Spleen (tissue), 11 donors: ENCODE measurements around the gene ST3GAL6. TPM values are rescaled to one million over a fixed set of nuclear protein-coding genes. Genes with fewer than 3 reads are reported as not detected.

Source experiments
- DNase-seq: peaks from one replicate; pipeline ENCODE4 v3.0.0-alpha.2; 2020
- H3K27ac ChIP-seq, 8 donors: fragments of 200-600 bp; sonication (generic) in 7 of 8; 1 replicate in 4 of 8; 2 replicates in 4 of 8; pipeline versions ENCODE4 v1.5.0 to v1.8.0; 2016 to 2021; ENCODE audit warnings: inconsistent platforms in 4 of 8, mild to moderate bottlenecking in 4 of 8, moderate library complexity in 1 of 8
- H3K27me3 ChIP-seq, 7 donors: fragments of 200-600 bp; sonication (generic) in 6 of 7; replicated peaks in 1 of 7; 1 replicate in 4 of 7; 2 replicates in 3 of 7; pipeline versions ENCODE4 v1.5.0 to v1.8.0; 2016 to 2021; ENCODE audit warnings: inconsistent platforms in 3 of 7, mild to moderate bottlenecking in 1 of 7
- H3K36me3 ChIP-seq, 6 donors: fragments of 200-600 bp; sonication (generic) in 5 of 6; 1 replicate in 4 of 6; 2 replicates in 2 of 6; pipeline versions ENCODE4 v1.5.0 to v1.8.0; 2016 to 2021; ENCODE audit warnings: inconsistent platforms in 2 of 6
- H3K4me1 ChIP-seq, 6 donors: fragments of 200-600 bp; sonication (generic) in 5 of 6; 1 replicate in 3 of 6; 2 replicates in 3 of 6; pipeline versions ENCODE4 v1.5.0 to v1.8.0; 2016 to 2021; ENCODE audit warnings: inconsistent platforms in 3 of 6
- H3K4me3 ChIP-seq, 8 donors: fragments of 200-600 bp; sonication (generic) in 7 of 8; 1 replicate in 4 of 8; 2 replicates in 4 of 8; pipeline versions ENCODE4 v1.5.0 to v1.8.0; 2016 to 2021; ENCODE audit warnings: inconsistent platforms in 4 of 8, mild to moderate bottlenecking in 4 of 8, moderate library complexity in 2 of 8
- H3K9me3 ChIP-seq, 8 donors: fragments of 200-600 bp; sonication (generic) in 7 of 8; 1 replicate in 4 of 8; 2 replicates in 4 of 8; pipeline versions ENCODE4 v1.5.0 to v1.8.0; 2016 to 2021; ENCODE audit warnings: inconsistent platforms in 4 of 8
- CTCF ChIP-seq, 11 experiments: fragments of 200-600 bp in 7 of 11; fragments of 450-650 bp in 4 of 11; sonication (generic) in 4 of 11; IDR thresholded peaks in 8 of 11; conservative IDR thresholded peaks in 3 of 11; 1 replicate in 7 of 11; 2 replicates in 4 of 11; pipeline versions ENCODE4 v1.4.0 to v1.8.0; 2016 to 2021; ENCODE audit warnings: antibody characterized with exemption in 11 of 11, inconsistent platforms in 4 of 11, mild to moderate bottlenecking in 1 of 11
- POLR2A ChIP-seq, 3 donors: fragments of 450-650 bp; IDR thresholded peaks; one replicate each; pipeline ENCODE4 v1.5.1; 2017; ENCODE audit warnings: antibody characterized with exemption in 3 of 3, mild to moderate bottlenecking in 1 of 3
- POLR2AphosphoS5 ChIP-seq, 3 donors: sonication (generic); formaldehyde crosslinking; IDR thresholded peaks; one replicate each; pipeline ENCODE4 v1.5.1; 2017; ENCODE audit warnings: antibody characterized with exemption in 3 of 3
- WGBS, 5 donors: extraction: QIAGEN DNeasy Blood & Tissue Kit in 3 of 5; methylation state at CpG; one replicate each; pipeline versions ENCODE4 v1.1.5 to v1.1.7; 2013 to 2018; 5-methylcytosine and 5-hydroxymethylcytosine counted together
- intact Hi-C: fragments of 100-400 bp; cut with DNase I; formaldehyde crosslinking; loops from one replicate; pipeline ENCODE4 v1.15.0; 2023; ENCODE audit warnings: low total_unique reads
- polyA plus RNA-seq, 3 donors: library from polyadenylated mRNA; stranded (reverse); fragments of 200-250 nt; gene quantifications; one replicate each; pipeline ENCODE4 v1.2.1, GENCODE V29; 2013
- total RNA-seq, 7 donors: library from RNA; depleted of rRNA in 3 of 7; stranded (reverse); fragments of >200 nt in 3 of 7; fragmentation: NEBNext Ultra II Directional in 4 of 7; extraction: Animal tissue kit (Norgen Biotek cat#: 25700) in 4 of 7; gene quantifications; one replicate each; pipeline versions ENCODE4 v1.1.0 to v1.2.1, GENCODE V29; 2016 to 2021
- donor health status: healthy with polysubstance abuse.
- donor health status: DM: no; HTN: no; CAD: no; lungs with moderate emphysema.
- donor health status: DM: no; HTN: no; CAD: no.
- donor health status: Bipolar disorder and iron deficiency.
- donor health status: healthy.
- donor health status: DM: no; HTN: no; CAD: no.
- donor health status: DM: yes; HTN: yes; CAD: no.

ST3GAL6 gene
- total and polyA plus RNA-seq, 10 donors, result 2.5 to 16.8 (median 9.4) TPM

- intact Hi-C loops, result no loop called here
- TF ChIP-seq POLR2A (IDR thresholded peaks at IDR 0.05) (no peak), POLR2AphosphoS5 (IDR thresholded peaks at IDR 0.05) (no peak), CTCF (IDR thresholded peaks at IDR 0.05 in 8 of 11, conservative IDR thresholded peaks at IDR 0.05 in 3 of 11) (no peak)
- Histone ChIP-seq H3K27me3 (no peaks in the 10 kb centered on the region), H3K4me1 (peaks cover 0 to 23% (median 7%) of the 10 kb centered on the region in 6 donors), H3K9me3 (no peaks in the 10 kb centered on the region), H3K27ac (peak overlapping the region in 1 of 8 donors; percentile 26), H3K4me3 (no peak overlapping the region), H3K36me3 (peaks cover 0 to 56% (median 0%) of the 10 kb centered on the region in 6 donors)
- 91 to 96% (median 95%) methylated on average over 4 of the region's 4 CpGs for WGBS, 5 donors
- DNase-seq, result no peak
Observed at GRCh38 chr3:98779541-98780335, 16.6 kb downstream of the ST3GAL6 start.

- H3K36me3 ChIP-seq, result peaks cover 0 to 50% (median 0%) of the 10 kb centered on the region in 6 donors
- no peaks in the 10 kb centered on the region for H3K27me3 ChIP-seq
- intact Hi-C loops, result no loop called here
- no peak overlapping the region for H3K4me3 ChIP-seq
- H3K27ac ChIP-seq, result no peak overlapping the region
- H3K4me1 ChIP-seq, result peaks cover 0 to 23% (median 7%) of the 10 kb centered on the region in 6 donors
- WGBS, 5 donors, result 76 to 93% (median 82%) methylated on average over 2 of the region's 2 CpGs
- H3K9me3 ChIP-seq, result no peaks in the 10 kb centered on the region
- TF ChIP-seq CTCF (IDR thresholded peaks at IDR 0.05 in 8 of 11, conservative IDR thresholded peaks at IDR 0.05 in 3 of 11) (no peak), POLR2A (IDR thresholded peaks at IDR 0.05) (no peak), POLR2AphosphoS5 (IDR thresholded peaks at IDR 0.05) (no peak)
- no peak for DNase-seq
Observed at GRCh38 chr3:98780343-98780742, 17.2 kb downstream of the ST3GAL6 start.

GRCh38 chr3:98782824-98783500 is 19.8 kb downstream of the ST3GAL6 start:
- H3K27ac ChIP-seq, result no peak overlapping the region
- H3K4me3 ChIP-seq, result no peak overlapping the region
- H3K27me3 ChIP-seq, result no peaks in the 10 kb centered on the region
- H3K36me3 ChIP-seq, result peaks cover 0 to 35% (median 0%) of the 10 kb centered on the region in 6 donors
- 74 to 88% (median 85%) methylated on average over 8 of the region's 8 CpGs for WGBS, 5 donors
- no peak for DNase-seq
- H3K9me3 ChIP-seq, result no peaks in the 10 kb centered on the region
- TF ChIP-seq POLR2AphosphoS5 (IDR thresholded peaks at IDR 0.05), result no peak
- TF ChIP-seq POLR2A (IDR thresholded peaks at IDR 0.05), result no peak
- TF ChIP-seq CTCF (IDR thresholded peaks at IDR 0.05 in 8 of 11, conservative IDR thresholded peaks at IDR 0.05 in 3 of 11), result no peak
- H3K4me1 ChIP-seq, result peaks cover 0 to 19% (median 7%) of the 10 kb centered on the region in 6 donors
- intact Hi-C loops, result no loop called here

- Histone ChIP-seq H3K27me3 (no peaks in the 10 kb centered on the region), H3K36me3 (peaks cover 0 to 44% (median 0%) of the 10 kb centered on the region in 6 donors), H3K9me3 (no peaks in the 10 kb centered on the region), H3K4me1 (peaks cover 0 to 8% (median 3%) of the 10 kb centered on the region in 6 donors), H3K27ac (no peak overlapping the region), H3K4me3 (no peak overlapping the region)
- DNase-seq, result no peak
- intact Hi-C loops, result no loop called here
- 56 to 87% (median 76%) methylated on average over 5 of the region's 5 CpGs for WGBS, 5 donors
- no peak for TF ChIP-seq POLR2A (IDR thresholded peaks at IDR 0.05)
- no peak for TF ChIP-seq POLR2AphosphoS5 (IDR thresholded peaks at IDR 0.05)
- TF ChIP-seq CTCF (IDR thresholded peaks at IDR 0.05 in 8 of 11, conservative IDR thresholded peaks at IDR 0.05 in 3 of 11), result no peak
Observed at GRCh38 chr3:98784042-98784441, 20.9 kb downstream of the ST3GAL6 start.
